Lower leg skin (tissue), 3 donors: ENCODE data around the gene MYO3B.

ENCODE experiments used
- POLR2A ChIP-seq, 2 donors: fragments of 450-650 bp; IDR thresholded peaks; one replicate each; pipeline ENCODE4 v1.6.1; 2016 to 2017; ENCODE audit warnings: antibody characterized with exemption in 2 of 2, mild to moderate bottlenecking in 1 of 2, moderate library complexity in 1 of 2
- TF ChIP-seq, protein P1 (sequence below), 3 donors: fragments of 450-650 bp; IDR thresholded peaks; one replicate each; pipeline ENCODE4 v1.5.1; 2016; ENCODE audit warnings: antibody characterized with exemption in 3 of 3, mild to moderate bottlenecking in 3 of 3, moderate library complexity in 2 of 3

DNA sequence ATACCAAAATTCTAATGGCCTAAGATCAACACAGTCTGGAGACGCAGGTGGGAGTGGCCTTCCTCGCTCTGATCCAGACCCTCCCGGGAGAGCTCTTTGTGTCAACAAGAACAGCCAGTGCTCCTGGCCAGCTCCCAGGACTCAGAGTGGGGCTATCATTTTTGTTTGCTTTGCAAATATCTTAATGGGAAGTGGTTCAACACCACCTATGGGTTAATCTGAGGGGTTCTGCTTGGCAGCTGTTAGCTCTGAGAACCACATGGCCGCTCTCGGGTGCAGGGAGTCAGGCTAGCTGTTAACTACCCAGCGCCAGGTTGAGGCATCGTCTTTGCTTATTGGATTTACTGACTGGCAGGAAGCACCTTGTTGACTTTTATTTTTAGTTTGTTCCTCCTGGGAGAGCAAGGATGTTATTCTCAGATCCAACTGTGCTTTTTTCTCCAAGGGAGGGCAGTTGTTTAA lies 352.4 kb downstream of the MYO3B start:
- TF ChIP-seq, protein P1, sequence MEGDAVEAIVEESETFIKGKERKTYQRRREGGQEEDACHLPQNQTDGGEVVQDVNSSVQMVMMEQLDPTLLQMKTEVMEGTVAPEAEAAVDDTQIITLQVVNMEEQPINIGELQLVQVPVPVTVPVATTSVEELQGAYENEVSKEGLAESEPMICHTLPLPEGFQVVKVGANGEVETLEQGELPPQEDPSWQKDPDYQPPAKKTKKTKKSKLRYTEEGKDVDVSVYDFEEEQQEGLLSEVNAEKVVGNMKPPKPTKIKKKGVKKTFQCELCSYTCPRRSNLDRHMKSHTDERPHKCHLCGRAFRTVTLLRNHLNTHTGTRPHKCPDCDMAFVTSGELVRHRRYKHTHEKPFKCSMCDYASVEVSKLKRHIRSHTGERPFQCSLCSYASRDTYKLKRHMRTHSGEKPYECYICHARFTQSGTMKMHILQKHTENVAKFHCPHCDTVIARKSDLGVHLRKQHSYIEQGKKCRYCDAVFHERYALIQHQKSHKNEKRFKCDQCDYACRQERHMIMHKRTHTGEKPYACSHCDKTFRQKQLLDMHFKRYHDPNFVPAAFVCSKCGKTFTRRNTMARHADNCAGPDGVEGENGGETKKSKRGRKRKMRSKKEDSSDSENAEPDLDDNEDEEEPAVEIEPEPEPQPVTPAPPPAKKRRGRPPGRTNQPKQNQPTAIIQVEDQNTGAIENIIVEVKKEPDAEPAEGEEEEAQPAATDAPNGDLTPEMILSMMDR (IDR thresholded peaks at IDR 0.05): no peak
- no peak for TF ChIP-seq POLR2A (IDR thresholded peaks at IDR 0.05)
